ENCODE results near the gene HECW1. TPM values are rescaled to one million over a fixed set of nuclear protein-coding genes. Genes with fewer than 3 reads are reported as not detected.
A peak's percentile ranks its signal among the peaks of the same experiment; 100 is the strongest.

Gene HECW1
- polyA plus RNA-seq, 1 donor (not counting 4 experiments of a cell fraction or from before 2014, with no cell fraction given): not detected

DNA sequence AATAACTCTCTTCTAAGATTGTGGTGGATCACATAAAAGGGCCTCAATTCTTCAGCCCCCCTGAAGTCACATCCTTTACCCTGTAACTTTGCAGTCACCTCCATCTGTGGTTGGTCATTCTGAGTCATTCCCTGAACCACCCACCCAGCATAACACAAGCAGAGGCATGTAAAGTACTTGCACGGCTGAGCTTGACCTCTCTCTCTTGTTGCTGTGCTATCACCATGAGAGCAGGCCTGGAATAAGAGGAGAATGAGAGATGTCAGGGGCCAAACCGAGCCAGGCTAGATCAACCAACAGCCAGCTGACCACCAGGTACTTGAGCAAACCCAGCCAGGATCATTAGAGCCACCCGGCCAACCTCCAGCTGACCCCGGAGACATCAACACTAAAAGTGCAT, 457.0 kb downstream of the HECW1 start:
- H2AFZ ChIP-seq (ENCODE audit: control insufficient read depth, low read length): no peak overlapping the region
- TF ChIP-seq EZH2 (IDR thresholded peaks at IDR 0.05; ENCODE audit: low read length) (no peak), CTCF (optimal IDR thresholded peaks at IDR 0.05 in 1 of 3, IDR thresholded peaks at IDR 0.05 in 1 of 3, conservative IDR thresholded peaks at IDR 0.05 in 1 of 3; ENCODE audit: extremely low read depth in 1 of 3, insufficient read depth in 2 of 3, low read length in 3 of 3) (no peak)

GRCh38 chr7:43570688-43571365, 458.4 kb downstream of the HECW1 start:
- FAIRE-seq (no peak), DNase-seq (ENCODE audit: low read depth, low spot score) (peak; percentile 65)
- dilution Hi-C loops (cut with MboI; ENCODE audit: extremely low pct_ligation_motif_present, low sequenced_read_pairs): no loop called here
- Histone ChIP-seq H3K27me3 (ENCODE audit: control insufficient read depth, extremely low read depth, insufficient read depth, low read length) (no peaks in the 10 kb centered on the region), H3K36me3 (ENCODE audit: control insufficient read depth in 2 of 2, extremely low read depth in 1 of 2, insufficient read depth in 2 of 2, low read length in 2 of 2) (no peaks in the 10 kb centered on the region), H4K20me1 (ENCODE audit: control insufficient read depth, extremely low read depth, insufficient read depth, low read length) (no peaks in the 10 kb centered on the region), H2AFZ (ENCODE audit: control insufficient read depth, low read length) (no peak overlapping the region), H3K79me2 (ENCODE audit: control insufficient read depth, insufficient read depth, low read length) (no peaks in the 10 kb centered on the region), H3K9me3 (ENCODE audit: control insufficient read depth, low read depth, low read length) (no peaks in the 10 kb centered on the region), H3K4me3 (ENCODE audit: control insufficient read depth in 2 of 3, extremely low read depth in 1 of 3, insufficient read depth in 2 of 3, low read depth in 1 of 3, low read length in 3 of 3) (no peak overlapping the region), H3K9ac (ENCODE audit: control insufficient read depth, extremely low read depth, insufficient read depth, low read length) (no peak overlapping the region), H3K9me1 (ENCODE audit: control insufficient read depth, extremely low read depth, insufficient read depth, low read length) (no peaks in the 10 kb centered on the region), H3K27ac (ENCODE audit: control insufficient read depth, insufficient read depth, low read length) (peak overlapping the region; percentile 80), H3K4me2 (ENCODE audit: control insufficient read depth, extremely low read depth, insufficient read depth, low read depth, low read length) (no peak overlapping the region), H3K4me1 (ENCODE audit: control insufficient read depth, extremely low read depth, insufficient read depth, low read length) (peaks cover 46% of the 10 kb centered on the region)
- no peak for TF ChIP-seq CTCF (optimal IDR thresholded peaks at IDR 0.05 in 1 of 3, IDR thresholded peaks at IDR 0.05 in 1 of 3, conservative IDR thresholded peaks at IDR 0.05 in 1 of 3; ENCODE audit: extremely low read depth in 1 of 3, insufficient read depth in 2 of 3, low read length in 3 of 3)
- no peak for TF ChIP-seq EZH2 (IDR thresholded peaks at IDR 0.05; ENCODE audit: low read length)

More for the DNA sequence above, 457.0 kb downstream of the HECW1 start:
- no peaks in the 10 kb centered on the region for H3K79me2 ChIP-seq (ENCODE audit: control insufficient read depth, insufficient read depth, low read length)
- no peaks in the 10 kb centered on the region for H3K27me3 ChIP-seq (ENCODE audit: control insufficient read depth, extremely low read depth, insufficient read depth, low read length)
- H3K9me1 ChIP-seq (ENCODE audit: control insufficient read depth, extremely low read depth, insufficient read depth, low read length): no peaks in the 10 kb centered on the region
- peak overlapping the region in 2 of 3 experiments; percentile 34 to 40 for H3K4me3 ChIP-seq (ENCODE audit: control insufficient read depth in 2 of 3, extremely low read depth in 1 of 3, insufficient read depth in 2 of 3, low read depth in 1 of 3, low read length in 3 of 3)
- peak overlapping the region; percentile 68 for H3K9ac ChIP-seq (ENCODE audit: control insufficient read depth, extremely low read depth, insufficient read depth, low read length)
- H3K27ac ChIP-seq (ENCODE audit: control insufficient read depth, insufficient read depth, low read length): peak overlapping the region; percentile 80
- H3K9me3 ChIP-seq (ENCODE audit: control insufficient read depth, low read depth, low read length): no peaks in the 10 kb centered on the region
- FAIRE-seq: peak; percentile 88
- dilution Hi-C loops (cut with MboI; ENCODE audit: extremely low pct_ligation_motif_present, low sequenced_read_pairs): no loop called here
- H3K36me3 ChIP-seq (ENCODE audit: control insufficient read depth in 2 of 2, extremely low read depth in 1 of 2, insufficient read depth in 2 of 2, low read length in 2 of 2): no peaks in the 10 kb centered on the region
- peak overlapping the region; percentile 78 for H3K4me2 ChIP-seq (ENCODE audit: control insufficient read depth, extremely low read depth, insufficient read depth, low read depth, low read length)
- no peaks in the 10 kb centered on the region for H4K20me1 ChIP-seq (ENCODE audit: control insufficient read depth, extremely low read depth, insufficient read depth, low read length)
- peak; percentile 87 for DNase-seq (ENCODE audit: low read depth, low spot score)
- H3K4me1 ChIP-seq (ENCODE audit: control insufficient read depth, extremely low read depth, insufficient read depth, low read length): peaks cover 46% of the 10 kb centered on the region

Measured in keratinocyte (primary cell).